NCI-H69 (cell line): ENCODE results near the gene GALK1.

ENCODE experiments used
- DNase-seq: peaks from one replicate; lab custom pipeline; 2025; lab: John Stamatoyannopoulos, UW

Gene GALK1

DNA sequence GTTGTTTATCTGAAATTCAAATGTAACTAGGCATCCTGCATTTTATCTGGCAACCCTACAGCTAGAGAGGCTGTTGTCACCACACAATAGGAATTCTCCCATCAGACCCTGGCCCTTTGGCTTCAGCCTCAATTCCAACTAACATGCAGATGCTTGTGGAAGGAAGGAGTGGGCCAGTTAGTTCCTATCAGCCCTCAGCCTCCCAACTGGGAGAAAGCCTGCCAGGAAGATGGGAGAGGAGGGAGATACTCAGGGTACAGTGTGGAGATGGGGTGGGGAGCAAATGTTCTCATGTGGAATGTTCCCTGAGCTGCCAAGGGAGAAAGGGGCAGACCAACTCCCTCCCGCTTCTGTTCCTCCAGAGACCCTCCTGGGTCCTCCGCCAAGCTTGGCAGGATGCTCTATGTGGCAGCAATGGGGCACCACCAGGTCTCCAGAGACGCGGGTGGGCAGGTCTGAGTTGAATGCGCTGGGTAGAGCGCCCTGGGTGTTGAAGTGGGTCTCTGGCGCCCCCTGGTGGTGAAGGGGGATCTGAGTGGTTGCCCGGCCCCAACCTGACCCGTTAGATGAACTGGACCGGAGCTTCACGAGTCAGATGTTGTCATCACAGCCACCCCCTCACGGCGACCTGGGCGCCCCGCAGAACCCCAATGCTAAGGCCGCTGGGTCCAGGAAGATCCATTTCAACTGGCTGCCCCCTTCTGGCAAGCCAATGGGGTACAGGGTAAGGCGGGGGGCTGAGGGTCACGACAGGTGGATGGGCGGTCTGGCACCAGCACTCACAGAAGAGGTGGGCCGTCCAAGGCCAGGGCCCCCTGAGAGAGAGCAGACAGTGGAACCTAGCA lies 15.2 kb downstream of the GALK1 start:
- peak; percentile 85 for DNase-seq

DNA sequence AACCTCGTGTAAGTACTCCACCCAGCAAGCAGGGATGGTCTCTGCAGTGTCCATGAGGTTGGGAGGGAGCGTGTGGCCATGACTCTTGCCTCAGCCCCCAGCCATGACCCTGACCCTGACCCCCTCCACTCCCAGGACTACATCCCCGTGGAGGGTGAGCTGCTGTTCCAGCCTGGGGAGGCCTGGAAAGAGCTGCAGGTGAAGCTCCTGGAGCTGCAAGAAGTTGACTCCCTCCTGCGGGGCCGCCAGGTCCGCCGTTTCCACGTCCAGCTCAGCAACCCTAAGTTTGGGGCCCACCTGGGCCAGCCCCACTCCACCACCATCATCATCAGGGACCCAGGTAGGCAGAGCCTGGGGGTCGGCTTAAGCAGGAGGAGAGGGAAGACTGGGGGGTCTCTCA lies 16.3 kb downstream of the GALK1 start:
- DNase-seq, result no peak

DNA sequence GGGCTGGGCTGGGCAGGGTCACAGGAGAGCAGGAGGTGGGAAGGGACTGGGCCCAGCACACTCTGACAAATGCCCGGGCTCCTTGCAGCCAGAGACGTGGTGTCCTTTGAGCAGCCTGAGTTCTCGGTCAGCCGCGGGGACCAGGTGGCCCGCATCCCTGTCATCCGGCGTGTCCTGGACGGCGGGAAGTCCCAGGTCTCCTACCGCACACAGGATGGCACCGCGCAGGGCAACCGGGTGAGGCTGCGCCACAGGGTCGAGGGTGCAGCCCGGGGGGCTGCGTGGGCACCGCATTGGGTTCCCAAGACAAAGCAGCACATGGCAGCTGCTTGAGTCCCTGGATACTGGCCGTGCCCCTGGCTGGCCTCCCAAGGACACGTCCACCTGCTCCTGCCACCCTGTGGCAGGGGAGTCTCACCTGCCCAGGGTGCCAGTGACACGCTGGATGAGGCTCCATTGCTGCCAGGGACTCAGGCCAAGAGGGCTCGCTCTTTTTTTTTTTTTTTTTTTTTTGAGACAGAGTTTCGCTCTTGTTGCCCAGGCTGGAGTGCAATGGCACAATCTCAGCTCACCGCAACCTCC lies 21.3 kb downstream of the GALK1 start:
- no peak for DNase-seq

DNA sequence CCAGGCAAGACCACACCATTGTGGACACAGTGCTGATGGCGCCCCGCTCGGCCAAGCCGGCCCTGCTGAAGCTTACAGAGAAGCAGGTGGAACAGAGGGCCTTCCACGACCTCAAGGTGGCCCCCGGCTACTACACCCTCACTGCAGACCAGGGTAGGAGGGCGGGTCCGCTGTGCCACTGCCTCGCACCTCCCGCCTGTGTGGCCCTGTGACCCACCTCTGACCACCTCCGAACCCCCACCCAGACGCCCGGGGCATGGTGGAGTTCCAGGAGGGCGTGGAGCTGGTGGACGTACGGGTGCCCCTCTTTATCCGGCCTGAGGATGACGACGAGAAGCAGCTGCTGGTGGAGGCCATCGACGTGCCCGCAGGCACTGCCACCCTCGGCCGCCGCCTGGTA lies 22.7 kb downstream of the GALK1 start:
- no peak for DNase-seq

DNA sequence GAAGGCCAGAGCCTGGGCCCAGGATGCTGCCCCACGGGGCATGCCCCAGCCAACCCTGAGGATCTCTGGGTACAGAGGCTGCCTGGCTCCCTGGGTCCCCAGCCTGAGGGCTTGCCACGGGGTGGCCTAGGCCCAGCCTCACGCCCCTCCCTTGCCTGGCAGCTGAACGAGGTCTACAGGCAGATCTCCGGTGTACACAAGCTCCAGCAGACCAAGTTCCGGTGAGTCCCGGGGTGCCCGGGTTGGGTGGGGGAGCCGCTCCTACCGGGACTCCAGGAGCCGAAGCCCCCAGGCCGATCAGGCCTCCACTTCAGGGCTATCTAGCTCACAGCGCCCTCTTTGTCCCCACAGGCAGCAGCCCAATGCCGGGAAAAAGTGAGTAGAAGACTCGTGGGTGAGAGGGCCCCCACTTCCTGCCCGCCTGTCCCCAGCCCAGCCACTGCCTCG lies 24.3 kb downstream of the GALK1 start:
- DNase-seq, result no peak

DNA sequence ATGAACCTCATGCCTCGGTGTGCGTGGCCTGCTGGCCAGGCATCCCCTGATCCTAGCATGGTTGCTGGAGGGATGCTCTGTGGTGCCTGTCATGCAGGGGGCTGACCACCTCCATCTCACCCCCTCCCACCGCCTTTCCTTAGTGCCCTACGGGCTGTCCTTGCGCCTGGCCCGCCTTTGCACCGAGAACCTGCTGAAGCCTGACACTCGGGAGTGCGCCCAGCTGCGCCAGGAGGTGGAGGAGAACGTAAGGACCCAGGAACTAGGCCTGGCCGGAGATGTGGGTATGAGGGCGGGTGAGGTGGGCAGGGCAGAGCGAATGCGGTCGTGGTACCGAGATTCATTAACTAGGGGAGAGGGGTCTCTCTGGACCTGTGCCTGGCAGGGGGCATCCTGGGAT lies 24.8 kb downstream of the GALK1 start:
- DNase-seq, result no peak

DNA sequence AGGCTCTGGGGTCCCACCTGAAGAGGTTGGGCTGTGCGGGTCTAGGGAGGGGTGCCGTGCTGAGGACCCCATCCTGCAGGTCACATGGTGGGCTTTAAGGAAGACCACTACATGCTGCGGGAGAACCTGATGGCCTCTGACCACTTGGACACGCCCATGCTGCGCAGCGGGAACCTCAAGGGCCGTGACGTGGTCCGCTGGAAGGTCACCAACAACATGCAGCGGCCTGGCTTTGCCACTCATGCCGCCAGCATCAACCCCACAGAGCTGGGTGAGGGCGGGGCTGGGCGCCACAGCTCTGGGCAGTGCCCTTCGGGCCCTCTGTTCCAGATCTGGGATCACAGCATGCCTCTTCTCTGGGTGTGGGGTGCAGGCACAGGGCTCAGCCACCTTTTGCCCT lies 25.2 kb downstream of the GALK1 start:
- no peak for DNase-seq

DNA sequence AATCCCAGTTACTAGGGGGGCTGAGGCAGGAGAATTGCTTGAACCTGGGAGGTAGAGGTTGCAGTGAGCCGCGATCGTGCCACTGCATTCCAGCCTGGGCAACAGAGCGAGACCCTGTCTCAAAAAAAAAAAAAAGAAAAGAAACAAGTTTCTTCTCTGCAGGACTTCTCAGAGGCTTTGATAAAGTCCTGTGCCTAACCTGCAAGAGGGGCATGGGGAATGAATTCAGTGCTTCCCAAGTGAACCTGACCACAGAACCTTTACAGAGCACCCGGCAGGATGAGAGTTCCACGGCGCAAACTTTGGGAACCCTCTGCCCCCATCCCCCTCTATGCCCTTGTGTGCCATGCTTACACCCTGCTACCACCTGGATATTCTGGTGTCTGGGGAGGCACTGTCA lies 25.8 kb downstream of the GALK1 start:
- no peak for DNase-seq

DNA sequence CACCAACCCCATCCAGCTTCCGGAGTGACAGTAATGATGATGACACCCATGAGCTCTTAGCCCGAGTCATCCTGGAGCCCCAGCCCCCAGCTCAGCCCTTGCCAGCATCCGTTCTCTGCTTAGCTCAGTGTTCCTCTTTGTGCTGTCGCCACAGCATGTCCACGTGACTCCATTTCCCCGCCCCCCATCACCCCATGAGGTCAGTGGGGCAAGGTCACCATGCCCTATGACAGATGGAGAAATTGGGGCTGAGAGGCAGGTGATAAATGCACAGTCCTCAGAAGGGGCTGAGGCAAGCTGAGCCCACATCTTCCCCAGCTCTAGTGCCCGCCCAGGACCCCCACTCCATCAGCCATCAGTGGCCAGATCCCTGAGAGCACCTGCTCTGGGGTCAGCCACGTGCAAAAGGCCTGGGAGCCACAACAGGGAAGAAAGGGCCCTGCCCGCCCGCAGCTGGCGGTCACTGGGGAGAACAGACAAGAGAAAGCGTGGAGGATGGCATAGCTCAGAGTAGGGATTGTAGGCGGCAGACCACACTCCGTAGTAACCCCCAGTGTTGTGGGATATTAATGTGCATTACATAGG lies 26.7 kb downstream of the GALK1 start:
- no peak for DNase-seq

DNA sequence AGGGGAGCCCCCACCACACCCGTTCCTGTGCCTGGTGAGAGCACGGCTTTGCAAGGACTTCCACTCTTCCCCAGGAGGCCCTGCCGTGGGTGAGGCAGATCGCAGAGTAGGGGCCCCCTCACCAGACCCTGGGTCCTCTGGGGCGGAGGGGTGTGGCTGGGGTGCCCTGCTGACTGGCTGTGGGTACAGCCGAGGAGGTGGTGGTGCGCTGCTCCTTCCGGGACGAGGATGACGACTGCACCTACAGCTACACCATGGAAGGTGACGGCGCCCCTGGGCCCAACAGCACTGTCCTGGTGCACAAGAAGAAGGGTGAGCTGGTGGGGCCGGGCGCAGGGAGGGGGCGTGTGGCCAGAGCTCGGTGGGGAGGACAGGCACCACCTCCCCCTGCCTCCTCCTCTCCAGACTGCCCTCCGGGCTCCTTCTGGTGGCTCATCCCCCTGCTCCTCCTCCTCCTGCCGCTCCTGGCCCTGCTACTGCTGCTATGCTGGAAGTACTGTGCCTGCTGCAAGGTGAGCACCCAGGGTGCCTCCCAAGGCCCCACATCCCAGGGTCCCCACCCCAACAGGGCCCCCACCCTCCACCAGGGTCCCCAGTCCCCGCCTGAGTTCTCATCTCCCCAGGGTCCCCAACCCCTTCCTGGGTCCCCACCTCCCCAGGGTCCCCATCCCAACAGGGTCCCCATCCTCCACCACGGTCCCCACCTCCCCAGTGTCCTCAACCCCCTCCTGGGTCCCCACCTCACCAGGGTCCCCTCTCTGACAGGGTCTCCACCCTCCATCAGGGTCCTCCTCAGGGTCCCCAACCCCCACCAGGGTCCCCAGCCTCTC lies 27.6 kb downstream of the GALK1 start:
- no peak for DNase-seq

DNA sequence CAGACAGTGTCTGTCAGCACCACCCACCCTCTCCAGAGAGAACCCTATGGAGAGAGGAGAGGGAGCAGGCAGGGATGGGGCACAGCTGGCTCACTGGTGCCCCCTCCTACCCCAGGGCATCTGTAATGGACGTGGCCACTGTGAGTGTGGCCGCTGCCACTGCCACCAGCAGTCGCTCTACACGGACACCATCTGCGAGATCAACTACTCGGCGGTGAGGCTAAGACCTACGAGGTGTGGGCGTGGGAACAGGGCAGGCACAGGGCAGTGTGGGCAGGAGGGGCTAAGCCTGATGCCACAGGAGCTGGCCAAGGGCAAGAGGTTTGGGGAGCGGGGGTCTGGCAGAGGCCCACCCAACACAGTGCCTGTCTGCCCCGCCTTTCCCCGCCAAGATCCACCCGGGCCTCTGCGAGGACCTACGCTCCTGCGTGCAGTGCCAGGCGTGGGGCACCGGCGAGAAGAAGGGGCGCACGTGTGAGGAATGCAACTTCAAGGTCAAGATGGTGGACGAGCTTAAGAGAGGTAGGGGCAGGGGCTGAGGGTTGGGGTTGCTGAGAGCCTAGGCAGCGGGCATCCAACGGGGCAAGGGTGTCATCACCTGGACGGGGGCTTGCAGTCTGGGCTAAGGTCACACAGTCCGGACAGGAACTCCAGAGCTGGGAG lies 28.7 kb downstream of the GALK1 start:
- no peak for DNase-seq

DNA sequence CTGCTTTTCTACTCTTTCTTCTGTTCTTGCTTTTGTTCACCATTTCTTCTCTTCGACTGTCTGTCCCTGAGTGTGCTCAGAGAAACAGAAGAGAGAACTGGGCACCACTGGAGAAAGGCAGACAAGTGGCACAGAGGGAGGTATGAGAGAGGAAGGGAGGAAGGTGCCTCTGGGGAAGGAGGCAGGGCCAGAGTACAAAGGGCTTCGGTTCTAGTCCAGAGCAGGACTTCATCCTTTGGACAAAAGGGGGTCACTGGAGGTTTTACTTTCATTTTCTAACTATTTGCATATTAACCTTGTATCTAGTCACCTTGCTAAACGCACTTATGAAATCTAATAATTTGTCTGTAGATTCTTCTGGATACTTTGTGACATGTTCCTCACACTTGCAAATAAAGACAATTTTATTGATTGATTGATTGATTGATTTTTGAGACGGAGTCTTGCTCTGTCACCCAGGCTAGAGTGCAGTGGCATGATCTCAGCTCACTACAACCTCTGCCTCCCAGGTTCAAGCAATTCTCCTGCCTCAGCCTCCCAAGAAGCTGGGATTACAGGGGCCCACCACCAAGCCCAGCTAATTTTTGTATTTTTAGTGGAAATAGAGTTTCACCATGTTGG lies 30.2 kb downstream of the GALK1 start:
- no peak for DNase-seq

DNA sequence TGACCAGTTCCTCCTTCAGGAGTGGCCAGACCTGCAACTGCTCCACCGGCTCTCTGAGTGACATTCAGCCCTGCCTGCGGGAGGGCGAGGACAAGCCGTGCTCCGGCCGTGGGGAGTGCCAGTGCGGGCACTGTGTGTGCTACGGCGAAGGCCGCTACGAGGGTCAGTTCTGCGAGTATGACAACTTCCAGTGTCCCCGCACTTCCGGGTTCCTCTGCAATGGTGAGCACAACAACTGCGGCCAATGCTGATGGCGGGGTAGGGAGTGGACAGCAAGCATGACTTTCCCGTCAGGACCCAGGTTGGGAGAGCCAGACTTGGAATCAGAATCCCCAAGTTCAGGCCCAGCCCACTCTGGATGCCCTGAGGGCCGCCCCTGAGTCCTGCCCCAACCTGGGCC lies 31.5 kb downstream of the GALK1 start:
- no peak for DNase-seq

DNA sequence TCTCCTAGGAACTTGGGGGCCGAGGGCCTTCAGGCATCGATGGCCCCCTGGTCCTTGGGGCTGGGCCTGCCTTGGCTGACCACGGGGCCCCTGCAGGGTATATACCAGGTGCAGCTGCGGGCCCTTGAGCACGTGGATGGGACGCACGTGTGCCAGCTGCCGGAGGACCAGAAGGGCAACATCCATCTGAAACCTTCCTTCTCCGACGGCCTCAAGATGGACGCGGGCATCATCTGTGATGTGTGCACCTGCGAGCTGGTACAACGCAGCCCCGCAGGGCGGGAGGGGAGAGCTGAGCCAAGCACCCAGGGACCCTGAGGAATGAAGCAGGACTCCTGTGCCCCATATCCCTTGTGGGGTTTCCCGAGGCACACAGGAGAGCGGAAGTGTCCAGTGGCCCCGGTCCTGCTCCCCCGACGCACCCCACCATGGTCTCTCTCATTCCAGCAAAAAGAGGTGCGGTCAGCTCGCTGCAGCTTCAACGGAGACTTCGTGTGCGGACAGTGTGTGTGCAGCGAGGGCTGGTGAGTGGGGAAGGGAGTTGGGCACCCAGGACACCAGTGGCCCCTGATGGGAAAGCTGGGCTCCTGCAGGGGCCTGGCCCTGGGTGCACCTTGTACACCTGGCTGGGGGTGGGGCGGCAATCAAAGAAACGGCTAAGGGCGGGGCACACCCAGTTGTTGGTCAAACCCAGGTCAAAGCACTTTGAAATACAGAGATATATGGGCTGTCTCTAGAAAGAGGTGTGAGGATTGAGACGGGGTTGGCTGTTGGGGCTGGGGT lies 33.1 kb downstream of the GALK1 start:
- DNase-seq, result no peak

DNA sequence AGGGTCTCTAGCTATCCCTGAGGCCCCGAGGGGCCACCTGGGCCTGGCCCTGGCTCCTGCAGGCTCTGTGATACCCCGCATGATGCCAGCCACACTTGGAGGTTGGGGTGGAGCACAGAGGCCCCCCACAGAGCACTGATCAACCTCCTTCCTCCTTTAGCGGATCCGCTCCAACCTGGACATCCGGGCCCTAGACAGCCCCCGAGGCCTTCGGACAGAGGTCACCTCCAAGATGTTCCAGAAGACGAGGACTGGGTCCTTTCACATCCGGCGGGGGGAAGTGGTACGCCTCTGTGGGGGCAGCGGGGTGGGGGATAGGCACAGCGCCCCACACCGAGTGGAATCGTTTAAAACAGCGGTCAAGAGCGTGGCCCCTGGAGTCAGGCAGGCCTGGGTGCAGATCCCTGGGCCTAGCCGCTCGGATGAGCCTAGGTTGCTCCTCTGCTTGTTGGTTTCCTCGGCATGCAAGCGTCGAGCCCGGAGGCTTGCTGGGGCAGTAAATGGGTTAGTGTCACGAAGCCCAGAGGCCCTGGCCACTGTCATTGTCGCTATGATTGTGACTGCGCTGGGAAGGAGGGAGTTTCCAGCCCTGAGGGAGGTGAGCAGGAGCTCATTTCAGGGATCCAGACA lies 33.8 kb downstream of the GALK1 start:
- no peak for DNase-seq

DNA sequence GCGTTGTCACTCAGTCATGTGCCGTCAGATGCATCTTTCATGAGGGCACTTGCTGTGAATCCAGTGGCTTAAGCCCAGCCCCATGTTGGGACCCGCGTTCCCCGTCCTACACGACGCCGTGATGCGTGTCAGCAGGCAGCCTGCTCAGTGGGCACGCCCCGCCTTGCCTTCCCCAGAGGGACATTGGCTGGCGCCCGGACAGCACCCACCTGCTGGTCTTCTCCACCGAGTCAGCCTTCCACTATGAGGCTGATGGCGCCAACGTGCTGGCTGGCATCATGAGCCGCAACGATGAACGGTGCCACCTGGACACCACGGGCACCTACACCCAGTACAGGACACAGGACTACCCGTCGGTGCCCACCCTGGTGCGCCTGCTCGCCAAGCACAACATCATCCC lies 34.9 kb downstream of the GALK1 start:
- no peak for DNase-seq

DNA sequence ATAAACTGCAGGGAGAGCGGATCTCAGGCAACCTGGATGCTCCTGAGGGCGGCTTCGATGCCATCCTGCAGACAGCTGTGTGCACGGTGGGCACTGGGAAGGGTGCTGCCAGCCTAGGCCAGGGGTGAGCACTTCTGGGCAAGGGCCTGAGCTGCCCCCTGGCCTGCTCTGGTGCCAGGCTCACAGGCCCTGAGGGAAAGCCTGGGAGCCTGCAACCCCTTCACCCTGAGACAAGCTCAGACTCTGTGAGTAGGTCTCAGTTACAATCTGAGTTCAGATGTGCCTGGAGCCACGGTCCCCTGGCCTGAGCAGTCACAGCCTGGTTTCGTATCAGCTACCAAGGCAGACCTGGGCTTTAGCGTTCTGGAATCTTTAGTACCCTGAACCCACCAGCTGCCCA lies 35.6 kb downstream of the GALK1 start:
- DNase-seq, result no peak

DNA sequence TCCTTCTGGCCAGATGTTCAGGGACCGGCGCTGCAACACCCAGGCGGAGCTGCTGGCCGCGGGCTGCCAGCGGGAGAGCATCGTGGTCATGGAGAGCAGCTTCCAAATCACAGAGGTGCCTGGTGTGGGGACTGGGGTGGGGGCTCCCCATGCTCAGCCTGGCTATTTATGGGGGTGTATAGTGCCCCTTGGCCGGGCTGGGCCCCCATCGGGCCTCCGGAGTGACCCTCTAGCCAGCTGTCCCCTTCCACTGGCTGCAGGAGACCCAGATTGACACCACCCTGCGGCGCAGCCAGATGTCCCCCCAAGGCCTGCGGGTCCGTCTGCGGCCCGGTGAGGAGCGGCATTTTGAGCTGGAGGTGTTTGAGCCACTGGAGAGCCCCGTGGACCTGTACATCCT lies 37.6 kb downstream of the GALK1 start:
- no peak for DNase-seq

DNA sequence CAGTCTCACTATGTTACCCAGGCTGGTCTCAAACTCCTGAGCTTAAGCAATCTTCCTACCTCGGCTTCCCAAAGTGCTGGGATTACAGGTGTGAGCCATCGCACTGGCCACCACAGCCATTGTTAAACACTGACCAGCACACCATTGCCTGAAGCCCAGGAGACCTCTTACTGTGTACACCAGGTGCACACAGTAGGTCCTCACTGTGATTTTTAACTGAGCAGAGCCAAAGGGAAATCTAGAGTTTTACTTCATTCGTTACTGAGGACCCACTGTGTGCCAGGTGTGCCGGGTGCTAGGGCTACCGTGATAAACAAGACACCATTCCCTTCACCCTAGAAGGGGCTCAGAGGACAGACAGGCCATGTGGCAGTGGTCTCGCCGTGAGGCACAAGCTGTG lies 39.5 kb downstream of the GALK1 start:
- no peak for DNase-seq
